Ovary (tissue), 9 donors: ENCODE measurements around the gene PRR36. TPM values are rescaled to one million over a fixed set of nuclear protein-coding genes. Genes with fewer than 3 reads are reported as not detected.

ENCODE experiments used
- DNase-seq, 5 donors: peaks; one replicate each; pipeline ENCODE4 v3.0.0-alpha.2; 2019 to 2020
- H3K27ac ChIP-seq, 2 donors: fragments of 200-600 bp; one replicate each; pipeline versions ENCODE4 v1.5.1 to v1.8.0; 2019 to 2022
- H3K27me3 ChIP-seq: fragments of 200-600 bp; one replicate; pipeline ENCODE4 v1.8.0; 2022
- H3K36me3 ChIP-seq: fragments of 200-600 bp; sonication (generic); one replicate; pipeline ENCODE4 v1.5.1; 2019
- H3K4me1 ChIP-seq: one replicate; pipeline ENCODE4 v1.8.1; 2013; ENCODE audit warnings: mild to moderate bottlenecking, moderate library complexity; ENCODE audit not compliant: insufficient read depth
- H3K4me3 ChIP-seq: fragments of 200-600 bp; sonication (generic); one replicate; pipeline ENCODE4 v1.5.1; 2017
- H3K9me3 ChIP-seq, 2 donors: fragments of 200-600 bp in 1 of 2; sonication (generic) in 1 of 2; one replicate each; pipeline versions ENCODE4 v1.5.1 to v1.8.1; 2013 to 2019; ENCODE audit warnings: mild to moderate bottlenecking in 1 of 2, moderate library complexity in 1 of 2
- CTCF ChIP-seq, 3 donors: fragments of 450-650 bp in 2 of 3; fragments of 200-600 bp in 1 of 3; IDR thresholded peaks; one replicate each; pipeline versions ENCODE4 v1.5.1 to v1.8.0; 2016 to 2022; ENCODE audit warnings: antibody characterized with exemption in 3 of 3, mild to moderate bottlenecking in 1 of 3
- EP300 ChIP-seq: sonication (generic); formaldehyde crosslinking; IDR thresholded peaks from one replicate; pipeline ENCODE4 v1.6.1; 2017; ENCODE audit warnings: antibody characterized with exemption
- POLR2A ChIP-seq: fragments of 450-650 bp; IDR thresholded peaks from one replicate; pipeline ENCODE4 v1.6.1; 2017; ENCODE audit warnings: antibody characterized with exemption, mild to moderate bottlenecking, moderate library complexity
- WGBS, 3 donors: extraction: QIAGEN DNeasy Blood & Tissue Kit in 1 of 3; methylation state at CpG; one replicate each; pipeline versions ENCODE4 v1.1.5 to v1.1.7; 2013 to 2017; 5-methylcytosine and 5-hydroxymethylcytosine counted together
- intact Hi-C, 4 donors: fragments of 100-400 bp; cut with DNase I; formaldehyde crosslinking; loops; one replicate each; pipeline versions ENCODE4 v1.11.0 to v1.15.1; 2022 to 2023
- polyA plus RNA-seq, 2 donors: library from polyadenylated mRNA; stranded (reverse); fragments of 200-250 nt in 1 of 2; fragments of 350-450 nt in 1 of 2; fragmentation: Illumina TruSeq in 1 of 2; extraction: RNeasy Lipid Tissue Mini Kit (QIAGEN cat#74804) in 1 of 2; gene quantifications; one replicate each; pipeline ENCODE4 v1.2.3, GENCODE V29; 2013 to 2014
- total RNA-seq, 7 donors: library from RNA; depleted of rRNA in 2 of 7; stranded (reverse); fragments of >200 nt in 2 of 7; fragmentation: NEBNext Ultra II Directional in 3 of 7; extraction: Animal tissue kit (Norgen Biotek cat#: 25700) in 3 of 7; gene quantifications; one replicate each; pipeline versions ENCODE4 v1.1.0 to v1.2.4, GENCODE V29; 2016 to 2023
- donor health status: DM: no; HTN: no; CAD: no; lungs with moderate emphysema.
- donor health status: DM: no; HTN: no; CAD: no.
- donor health status: Bipolar disorder and iron deficiency.
- donor health status: DM: yes; HTN: yes; CAD: no.
- donor health status: DM: no; HTN: no; CAD: no.
- donor health status: DM: yes; HTN: yes; CAD: no.

PRR36 gene
- total and polyA plus RNA-seq, 9 donors: 0.05 to 2.2 (median 0.60) TPM

- DNase-seq: peak in 1 of 5 donors; percentile 19
- intact Hi-C loops: no loop called here
- TF ChIP-seq EP300 (no peak), POLR2A (no peak), CTCF (IDR thresholded peaks at IDR 0.05) (no peak)
- Histone ChIP-seq H3K4me3 (no peak overlapping the region), H3K36me3 (no peaks in the 10 kb centered on the region), H3K27ac (no peak overlapping the region), H3K9me3 (no peaks in the 10 kb centered on the region), H3K27me3 (no peaks in the 10 kb centered on the region), H3K4me1 (peaks cover 15% of the 10 kb centered on the region)
- WGBS, 3 donors: 87 to 91% (median 88%) methylated on average over 19 of the region's 19 CpGs
These were observed 23.1 kb downstream of the PRR36 start for GRCh38 chr19:7850945-7851622.

GRCh38 chr19:7850000-7850813 is 24.0 kb downstream of the PRR36 start:
- TF ChIP-seq POLR2A (no peak), EP300 (no peak), CTCF (IDR thresholded peaks at IDR 0.05) (no peak)
- Histone ChIP-seq H3K27me3 (no peaks in the 10 kb centered on the region), H3K4me3 (no peak overlapping the region), H3K27ac (no peak overlapping the region), H3K4me1 (peaks cover 15% of the 10 kb centered on the region), H3K36me3 (no peaks in the 10 kb centered on the region), H3K9me3 (no peaks in the 10 kb centered on the region)
- intact Hi-C loops: no loop called here
- 17 to 35% (median 24%) methylated on average over 25 of the region's 25 CpGs for WGBS, 3 donors
- DNase-seq: peak in 2 of 5 donors; percentile 53 to 71

GRCh38 chr19:7849631-7849999 is 24.6 kb downstream of the PRR36 start:
- Histone ChIP-seq H3K27me3 (no peaks in the 10 kb centered on the region), H3K4me1 (peaks cover 15% of the 10 kb centered on the region), H3K27ac (no peak overlapping the region), H3K36me3 (no peaks in the 10 kb centered on the region), H3K4me3 (no peak overlapping the region), H3K9me3 (no peaks in the 10 kb centered on the region)
- TF ChIP-seq EP300 (no peak), CTCF (IDR thresholded peaks at IDR 0.05) (no peak)
- intact Hi-C loops: no loop called here
- no peak for DNase-seq
- 75 to 88% (median 75%) methylated on average over 9 of the region's 9 CpGs for WGBS, 3 donors

GRCh38 chr19:7848779-7849457 is 25.3 kb downstream of the PRR36 start:
- H3K4me3 ChIP-seq: no peak overlapping the region
- intact Hi-C loops: no loop called here
- peaks cover 15% of the 10 kb centered on the region for H3K4me1 ChIP-seq
- H3K9me3 ChIP-seq: no peaks in the 10 kb centered on the region
- H3K27me3 ChIP-seq: no peaks in the 10 kb centered on the region
- TF ChIP-seq POLR2A (no peak), CTCF (IDR thresholded peaks at IDR 0.05) (no peak), EP300 (no peak)
- no peak overlapping the region for H3K27ac ChIP-seq
- 93 to 96% (median 93%) methylated on average over 34 of the region's 34 CpGs for WGBS, 3 donors
- peak in 1 of 5 donors; percentile 17 for DNase-seq
- H3K36me3 ChIP-seq: no peaks in the 10 kb centered on the region
